A549 (cell line): ENCODE measurements around the gene ATXN7L1.

Experiments
- BHLHE40 ChIP-seq: IDR thresholded peaks from 2 replicates; pipeline ENCODE4 v1.6.1; 2012; ENCODE audit warnings: low read depth, low read length, inconsistent platforms
- EP300 ChIP-seq, 2 experiments: fragments of >200 bp; sonication (Bioruptor Twin); formaldehyde crosslinking; IDR thresholded peaks; 2 replicates in 1 of 2; 3 replicates in 1 of 2; pipeline ENCODE4 v1.6.1; 2016 to 2017
- JUNB ChIP-seq: fragments of >200 bp; sonication (Bioruptor Twin); formaldehyde crosslinking; IDR thresholded peaks from 2 replicates; pipeline ENCODE4 v1.6.1; 2016
- NR3C1 ChIP-seq: fragments of >200 bp; sonication (Bioruptor Twin); formaldehyde crosslinking; IDR thresholded peaks from 3 replicates; pipeline ENCODE4 v1.6.1; 2017
- TFCP2L1 ChIP-seq: fragments of 250-450 bp; sonication (Bioruptor Pico); IDR thresholded peaks from 2 replicates; pipeline ENCODE4 v1.5.0; 2021; ENCODE audit warnings: mild to moderate bottlenecking
- TF ChIP-seq, protein P1 (sequence below): fragments of >200 bp; sonication (Bioruptor Twin); formaldehyde crosslinking; IDR thresholded peaks from 3 replicates; pipeline ENCODE4 v1.6.1; 2016
- TF ChIP-seq, protein P2 (sequence below): fragments of 150-350 bp; IDR thresholded peaks from 2 replicates; pipeline ENCODE4 v1.6.1; 2014; ENCODE audit warnings: low read depth, mild to moderate bottlenecking, low read length
- TF ChIP-seq, protein P3 (sequence below): IDR thresholded peaks from 2 replicates; pipeline ENCODE4 v1.6.1; 2012

- TF ChIP-seq EP300 (IDR thresholded peaks at IDR 0.05) (no peak), NR3C1 (no peak), TFCP2L1 (CRISPR knock-in tag) (no peak), BHLHE40 (no peak), JUNB (no peak)
- TF ChIP-seq, protein P1, sequence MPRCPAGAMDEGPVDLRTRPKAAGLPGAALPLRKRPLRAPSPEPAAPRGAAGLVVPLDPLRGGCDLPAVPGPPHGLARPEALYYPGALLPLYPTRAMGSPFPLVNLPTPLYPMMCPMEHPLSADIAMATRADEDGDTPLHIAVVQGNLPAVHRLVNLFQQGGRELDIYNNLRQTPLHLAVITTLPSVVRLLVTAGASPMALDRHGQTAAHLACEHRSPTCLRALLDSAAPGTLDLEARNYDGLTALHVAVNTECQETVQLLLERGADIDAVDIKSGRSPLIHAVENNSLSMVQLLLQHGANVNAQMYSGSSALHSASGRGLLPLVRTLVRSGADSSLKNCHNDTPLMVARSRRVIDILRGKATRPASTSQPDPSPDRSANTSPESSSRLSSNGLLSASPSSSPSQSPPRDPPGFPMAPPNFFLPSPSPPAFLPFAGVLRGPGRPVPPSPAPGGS, result no peak
- TF ChIP-seq, protein P2, sequence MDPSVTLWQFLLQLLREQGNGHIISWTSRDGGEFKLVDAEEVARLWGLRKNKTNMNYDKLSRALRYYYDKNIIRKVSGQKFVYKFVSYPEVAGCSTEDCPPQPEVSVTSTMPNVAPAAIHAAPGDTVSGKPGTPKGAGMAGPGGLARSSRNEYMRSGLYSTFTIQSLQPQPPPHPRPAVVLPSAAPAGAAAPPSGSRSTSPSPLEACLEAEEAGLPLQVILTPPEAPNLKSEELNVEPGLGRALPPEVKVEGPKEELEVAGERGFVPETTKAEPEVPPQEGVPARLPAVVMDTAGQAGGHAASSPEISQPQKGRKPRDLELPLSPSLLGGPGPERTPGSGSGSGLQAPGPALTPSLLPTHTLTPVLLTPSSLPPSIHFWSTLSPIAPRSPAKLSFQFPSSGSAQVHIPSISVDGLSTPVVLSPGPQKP, result no peak
- TF ChIP-seq, protein P3, sequence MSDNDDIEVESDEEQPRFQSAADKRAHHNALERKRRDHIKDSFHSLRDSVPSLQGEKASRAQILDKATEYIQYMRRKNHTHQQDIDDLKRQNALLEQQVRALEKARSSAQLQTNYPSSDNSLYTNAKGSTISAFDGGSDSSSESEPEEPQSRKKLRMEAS, result no peak
Measured at GRCh38 chr7:105610165-105610930, 266.1 kb downstream of the ATXN7L1 start.
